Activated T-cell treated with anti-CD3 and anti-CD28 coated beads for 4 hours (primary cell): ENCODE data around the gene ICAM2.
"Not testable (repeated sequence)": the region's sequence is repeated elsewhere in the genome, so short reads cannot be mapped to it uniquely, and the experiment has no call there.

Experiments used
- DNase-seq: peaks from one replicate; pipeline ENCODE4 v3.0.0-alpha.2; 2020

ICAM2 gene

DNA sequence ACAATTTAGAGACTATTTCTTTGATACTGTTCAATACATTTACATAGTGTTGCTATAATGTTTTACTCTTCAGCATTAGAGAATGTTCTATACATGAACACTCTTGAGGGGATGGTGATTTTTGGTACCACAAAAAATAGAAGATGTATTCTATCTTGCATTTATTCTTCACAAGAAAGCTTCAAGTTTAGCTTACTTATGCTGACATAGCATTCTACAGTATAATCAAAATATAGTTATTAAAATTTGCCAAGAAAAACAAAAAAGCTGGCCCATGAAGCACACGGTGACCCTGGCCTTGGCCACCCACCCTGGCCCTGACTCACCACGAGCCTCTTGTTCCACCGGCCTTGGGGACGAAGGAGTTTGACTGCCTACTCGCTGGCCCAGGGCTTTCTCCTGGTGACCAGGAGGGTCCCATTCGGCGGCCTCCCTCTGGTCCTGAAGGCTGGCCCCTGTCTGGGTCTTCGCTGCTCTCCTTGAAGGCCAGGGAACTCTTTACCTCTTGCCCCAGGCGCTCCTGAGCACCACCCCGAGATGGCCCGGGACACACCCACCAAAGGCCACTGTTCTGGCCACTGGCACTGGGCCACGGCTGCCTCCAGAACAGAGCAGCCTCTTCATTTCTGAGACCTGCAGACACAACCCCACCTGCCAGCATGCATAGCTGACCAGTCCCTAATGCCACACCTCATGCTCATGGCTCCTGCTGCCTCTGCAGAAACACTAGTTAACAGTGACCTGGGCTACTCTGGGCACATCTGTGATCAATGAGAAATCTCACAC lies 22.5 kb upstream of the ICAM2 start:
- DNase-seq, result no peak

DNA sequence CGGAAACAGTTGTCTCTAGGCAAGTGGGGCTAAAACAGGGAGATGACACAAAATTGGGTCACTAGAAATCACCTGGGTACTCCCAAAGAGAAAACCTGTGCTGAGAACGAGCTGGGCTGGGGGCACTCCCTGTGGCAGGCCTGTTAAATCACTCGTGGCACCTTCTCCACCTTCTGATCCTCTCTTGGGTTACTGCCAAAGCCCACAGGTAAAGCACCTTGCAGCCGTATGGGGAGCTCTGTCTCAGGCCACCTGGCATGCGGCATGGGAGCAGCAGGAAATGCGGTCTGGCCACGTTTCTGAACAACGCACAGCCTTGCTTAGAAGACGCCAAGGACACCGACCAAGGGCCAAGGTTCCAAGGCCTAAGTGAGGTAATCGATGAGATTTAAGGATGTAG lies 21.5 kb upstream of the ICAM2 start:
- no peak for DNase-seq

DNA sequence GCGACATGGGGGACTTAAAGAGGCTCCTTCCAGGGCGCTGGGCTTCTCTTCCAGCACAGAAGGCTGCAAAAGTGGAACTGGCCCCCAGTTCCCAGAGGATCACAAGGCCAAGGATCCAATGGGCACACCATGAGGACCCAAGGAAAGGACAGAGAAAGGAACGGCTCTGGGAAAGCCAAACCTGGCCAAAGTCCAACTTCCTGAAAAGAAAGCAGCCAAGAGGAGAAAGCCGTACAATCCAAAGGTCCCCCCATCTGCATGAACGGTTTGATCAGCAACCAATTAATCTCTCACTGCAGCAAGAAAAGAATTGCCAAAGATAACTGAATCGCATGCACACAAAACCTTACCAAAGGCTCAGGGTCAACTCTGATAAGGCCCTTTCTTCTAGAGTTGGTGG lies 19.8 kb upstream of the ICAM2 start:
- no peak for DNase-seq

DNA sequence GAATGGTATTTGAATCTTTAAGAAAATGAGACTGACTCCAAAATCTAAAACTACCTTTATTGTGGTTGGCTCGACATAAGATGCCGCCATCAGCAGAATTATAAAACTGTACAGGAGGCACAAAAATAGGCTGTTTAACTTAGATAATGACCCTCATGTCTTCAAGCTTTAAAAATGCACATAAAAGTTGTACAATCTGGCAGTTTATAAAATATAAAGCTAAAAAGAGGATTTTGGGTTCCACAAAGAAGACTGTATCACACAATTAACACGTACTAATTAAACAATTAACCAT lies 18.6 kb upstream of the ICAM2 start:
- no peak for DNase-seq

GRCh38 chr17:64038331-64039105 lies 18.1 kb upstream of the ICAM2 start:
- DNase-seq, result no peak

- no peak for DNase-seq
Observed at GRCh38 chr17:64037802-64038201, 17.4 kb upstream of the ICAM2 start.

- no peak for DNase-seq
Observed at GRCh38 chr17:64037180-64037579, 16.7 kb upstream of the ICAM2 start.

GRCh38 chr17:64036198-64036922 lies 15.9 kb upstream of the ICAM2 start:
- no peak for DNase-seq

GRCh38 chr17:64032081-64032480 lies 11.6 kb upstream of the ICAM2 start:
- DNase-seq, result no peak

- DNase-seq, result peak; percentile 63
Observed at GRCh38 chr17:64028874-64029464, 8.5 kb upstream of the ICAM2 start.

- DNase-seq, result peak; percentile 83
Observed at GRCh38 chr17:64025732-64026294, 5.4 kb upstream of the ICAM2 start.

DNA sequence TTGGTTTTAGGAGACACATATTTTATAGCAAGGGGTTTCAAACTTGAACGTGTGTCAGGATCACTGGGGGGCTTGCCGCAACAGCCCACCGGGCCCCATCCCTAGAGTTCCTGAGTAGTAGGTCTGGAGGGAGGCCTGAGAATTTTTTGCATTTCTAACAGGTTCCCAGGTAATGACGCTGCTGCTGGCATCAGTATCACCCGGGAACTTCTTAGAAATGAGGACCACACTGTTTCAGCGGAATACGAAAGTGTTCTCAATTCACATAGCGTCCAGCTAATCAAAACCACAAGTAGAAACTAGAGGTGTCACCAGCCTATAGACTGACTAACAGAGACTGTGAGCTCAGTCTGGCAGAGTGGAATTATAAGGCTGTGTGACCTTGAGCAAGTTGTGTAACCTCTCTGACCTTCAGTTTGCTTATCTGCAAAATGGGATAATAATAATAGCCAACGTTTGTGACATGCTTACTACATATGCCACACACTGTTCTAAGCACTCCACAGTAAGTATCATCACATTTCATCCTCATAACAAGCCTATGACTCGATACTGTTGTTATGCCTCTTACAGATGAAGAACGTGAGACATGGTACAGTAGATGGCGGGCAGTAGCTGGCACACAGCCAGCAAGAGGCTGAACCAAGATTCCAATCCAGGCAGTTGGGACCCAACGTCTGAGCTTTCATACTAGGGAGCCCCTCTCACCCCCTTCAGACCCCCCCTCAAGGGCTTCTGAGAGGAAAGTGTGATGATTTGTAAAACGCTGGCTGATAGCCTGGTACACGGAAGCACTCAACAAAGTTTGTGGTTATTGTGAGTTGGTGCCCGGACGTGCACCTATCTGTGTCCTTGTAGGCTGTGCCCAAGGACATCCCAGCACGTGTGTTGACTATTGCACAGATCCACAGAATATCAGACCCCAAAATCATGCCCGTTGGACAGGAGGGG lies 4.6 kb upstream of the ICAM2 start:
- no peak for DNase-seq

GRCh38 chr17:64024215-64024654 lies 3.8 kb upstream of the ICAM2 start:
- no peak for DNase-seq

DNA sequence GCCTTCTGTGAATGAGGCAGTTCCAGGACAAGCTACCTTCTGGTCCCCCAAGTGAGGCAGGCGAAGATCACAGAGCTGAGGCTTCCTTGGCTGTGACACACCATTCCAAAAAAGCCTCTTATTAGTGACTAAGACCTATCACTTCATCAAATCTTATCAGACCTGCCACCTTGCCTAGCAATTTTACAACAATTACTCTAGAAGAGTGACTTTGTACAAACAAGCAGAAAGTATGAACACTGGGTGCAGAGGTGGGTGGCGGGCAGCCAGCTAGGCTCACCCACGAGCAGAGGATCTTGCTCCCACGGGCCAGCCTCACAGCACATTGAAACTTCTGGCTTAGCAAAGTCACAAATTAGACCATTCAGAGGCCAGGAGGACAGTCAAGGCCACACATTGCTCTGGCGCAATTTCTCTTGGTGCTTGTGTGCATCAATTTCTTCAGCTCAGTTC lies 2.2 kb upstream of the ICAM2 start:
- no peak for DNase-seq

DNA sequence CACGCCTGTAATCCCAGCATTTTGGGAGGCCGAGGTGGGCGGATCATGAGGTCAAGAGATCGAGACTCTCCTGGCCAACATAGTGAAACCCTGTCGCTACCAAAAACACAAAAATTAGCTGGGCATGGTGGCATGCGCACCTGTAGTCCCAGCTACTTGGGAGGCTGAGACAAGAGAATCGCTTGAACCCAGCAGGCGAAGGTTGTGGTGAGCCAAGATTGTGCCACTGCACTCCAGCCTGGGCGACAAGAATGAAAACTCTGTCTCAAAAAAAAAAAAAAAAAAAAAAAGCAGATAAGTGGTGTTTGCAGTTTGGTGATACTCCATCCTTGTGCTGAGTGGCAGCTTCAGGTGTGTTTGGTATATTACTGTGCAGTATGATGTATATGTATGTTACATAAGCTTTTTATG lies 877 bp downstream of the ICAM2 start:
- DNase-seq, result not testable (repeated sequence)

GRCh38 chr17:64017381-64017980 lies 3.0 kb downstream of the ICAM2 start:
- DNase-seq, result no peak

GRCh38 chr17:64016974-64017373 lies 3.5 kb downstream of the ICAM2 start:
- no peak for DNase-seq

GRCh38 chr17:64016231-64016784 lies 4.1 kb downstream of the ICAM2 start:
- no peak for DNase-seq

DNA sequence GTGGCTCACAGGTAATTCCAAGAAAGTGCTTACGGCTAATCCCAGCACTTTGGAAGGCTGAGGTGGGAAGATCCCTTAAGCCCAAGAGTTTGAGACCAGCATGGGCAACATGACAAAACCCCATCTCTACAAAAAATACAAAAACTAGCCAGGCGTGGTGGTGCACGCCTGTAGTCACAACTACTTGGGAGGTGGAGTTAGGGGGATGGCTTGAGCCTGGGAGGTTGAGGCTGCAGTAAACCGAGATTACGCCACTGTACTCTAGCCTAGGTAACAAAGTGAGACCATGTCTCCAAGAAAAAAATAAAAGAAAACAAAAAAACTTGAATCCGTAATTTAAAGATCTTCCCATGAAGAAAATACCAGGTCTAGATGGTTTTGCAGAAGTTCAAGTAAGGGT lies 5.0 kb downstream of the ICAM2 start:
- no peak for DNase-seq

- DNase-seq, result no peak
Observed at GRCh38 chr17:64009571-64010402, 10.6 kb downstream of the ICAM2 start.
